Body of pancreas (tissue), 4 donors: ENCODE data around the gene XRCC6. TPM values are rescaled to one million over a fixed set of nuclear protein-coding genes. Genes with fewer than 3 reads are reported as not detected.
"Not testable (repeated sequence)": the region's sequence is repeated elsewhere in the genome, so short reads cannot be mapped to it uniquely, and the experiment has no call there.

Experiments used
- ATAC-seq: fragments of 150-250 bp; one replicate; pipeline ENCODE4 v1.9.1; 2016
- DNase-seq, 4 donors: peaks; one replicate each; pipeline ENCODE4 v3.0.0-alpha.2; 2019
- H3K27ac ChIP-seq, 4 donors: fragments of 200-600 bp; sonication (generic); 1 replicate in 3 of 4; 2 replicates in 1 of 4; pipeline versions ENCODE4 v1.5.1 to v1.6.1; 2016 to 2019; ENCODE audit warnings: mild to moderate bottlenecking in 1 of 4, mixed read lengths in 1 of 4, moderate library complexity in 1 of 4
- H3K27me3 ChIP-seq, 2 donors: fragments of 200-600 bp; sonication (generic); one replicate each; pipeline ENCODE4 v1.6.0; 2016; ENCODE audit warnings: mild to moderate bottlenecking in 1 of 2
- H3K36me3 ChIP-seq, 2 donors: fragments of 200-600 bp; sonication (generic); replicated peaks in 1 of 2; 2 replicates each; pipeline ENCODE4 v1.5.1; 2016; ENCODE audit warnings: low read depth in 2 of 2; ENCODE audit not compliant: insufficient read depth in 1 of 2
- H3K4me1 ChIP-seq: fragments of 200-600 bp; sonication (generic); one replicate; pipeline ENCODE4 v1.6.0; 2016
- H3K4me3 ChIP-seq, 2 donors: fragments of 200-600 bp; sonication (generic); 1 replicate in 1 of 2; 2 replicates in 1 of 2; pipeline ENCODE4 v1.5.1; 2016 to 2019
- H3K9me3 ChIP-seq, 3 donors: fragments of 200-600 bp; sonication (generic); 1 replicate in 2 of 3; 2 replicates in 1 of 3; pipeline ENCODE4 v1.5.1; 2016
- POLR2A ChIP-seq, 3 donors: fragments of 450-650 bp; IDR thresholded peaks; one replicate each; pipeline ENCODE4 v1.6.1; 2016; ENCODE audit warnings: antibody characterized with exemption in 3 of 3, mild to moderate bottlenecking in 2 of 3
- WGBS, 2 donors: methylation state at CpG; one replicate each; pipeline ENCODE4 v1.1.5; 2017; 5-methylcytosine and 5-hydroxymethylcytosine counted together
- intact Hi-C: fragments of 100-400 bp; cut with DNase I; formaldehyde crosslinking; loops from one replicate; pipeline ENCODE4 v1.15.1; 2023
- total RNA-seq, 2 donors: library from RNA; depleted of rRNA; stranded (reverse); fragments of >200 nt; gene quantifications; one replicate each; pipeline ENCODE4 v1.1.0, GENCODE V29; 2016
- TF ChIP-seq, protein P1 (sequence below), 7 experiments: fragments of 450-650 bp in 4 of 7; fragments of 200-600 bp in 3 of 7; sonication (generic) in 3 of 7; IDR thresholded peaks; one replicate each; pipeline ENCODE4 v1.5.1; 2016 to 2019; ENCODE audit warnings: antibody characterized with exemption in 7 of 7

XRCC6 gene
- total RNA-seq, 2 donors from 2014 or later, result 68.7 to 102 TPM

DNA sequence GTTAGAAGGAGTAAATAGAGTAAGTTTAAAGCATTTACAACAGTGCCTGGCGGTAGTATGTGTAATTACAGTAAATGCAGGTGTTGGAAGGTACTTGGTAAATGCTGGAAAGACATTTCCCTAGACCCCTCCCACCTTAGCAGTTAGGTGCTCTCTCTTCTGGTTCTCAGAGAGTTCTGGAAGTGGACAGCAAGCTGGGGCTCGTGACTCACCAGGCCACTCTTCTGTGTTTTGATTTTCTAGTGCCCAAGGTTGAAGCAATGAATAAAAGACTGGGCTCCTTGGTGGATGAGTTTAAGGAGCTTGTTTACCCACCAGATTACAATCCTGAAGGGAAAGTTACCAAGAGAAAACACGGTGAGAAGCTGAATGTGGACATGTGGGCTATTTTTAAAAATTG lies 40.0 kb downstream of the XRCC6 start:
- TF ChIP-seq, protein P1, sequence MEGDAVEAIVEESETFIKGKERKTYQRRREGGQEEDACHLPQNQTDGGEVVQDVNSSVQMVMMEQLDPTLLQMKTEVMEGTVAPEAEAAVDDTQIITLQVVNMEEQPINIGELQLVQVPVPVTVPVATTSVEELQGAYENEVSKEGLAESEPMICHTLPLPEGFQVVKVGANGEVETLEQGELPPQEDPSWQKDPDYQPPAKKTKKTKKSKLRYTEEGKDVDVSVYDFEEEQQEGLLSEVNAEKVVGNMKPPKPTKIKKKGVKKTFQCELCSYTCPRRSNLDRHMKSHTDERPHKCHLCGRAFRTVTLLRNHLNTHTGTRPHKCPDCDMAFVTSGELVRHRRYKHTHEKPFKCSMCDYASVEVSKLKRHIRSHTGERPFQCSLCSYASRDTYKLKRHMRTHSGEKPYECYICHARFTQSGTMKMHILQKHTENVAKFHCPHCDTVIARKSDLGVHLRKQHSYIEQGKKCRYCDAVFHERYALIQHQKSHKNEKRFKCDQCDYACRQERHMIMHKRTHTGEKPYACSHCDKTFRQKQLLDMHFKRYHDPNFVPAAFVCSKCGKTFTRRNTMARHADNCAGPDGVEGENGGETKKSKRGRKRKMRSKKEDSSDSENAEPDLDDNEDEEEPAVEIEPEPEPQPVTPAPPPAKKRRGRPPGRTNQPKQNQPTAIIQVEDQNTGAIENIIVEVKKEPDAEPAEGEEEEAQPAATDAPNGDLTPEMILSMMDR (IDR thresholded peaks at IDR 0.05), result no peak
- TF ChIP-seq POLR2A (IDR thresholded peaks at IDR 0.05), result no peak
- H3K4me3 ChIP-seq, result no peak overlapping the region
- intact Hi-C loops, result no loop called here
- no peaks in the 10 kb centered on the region for H3K27me3 ChIP-seq
- H3K36me3 ChIP-seq, result peaks cover 16 to 36% of the 10 kb centered on the region in 2 donors
- WGBS, 2 donors, result 75 to 81% methylated on average over 3 of the region's 3 CpGs
- no peaks in the 10 kb centered on the region for H3K9me3 ChIP-seq
- H3K27ac ChIP-seq, result no peak overlapping the region
- ATAC-seq, result no peak
- H3K4me1 ChIP-seq, result no peaks in the 10 kb centered on the region
- no peak for DNase-seq

DNA sequence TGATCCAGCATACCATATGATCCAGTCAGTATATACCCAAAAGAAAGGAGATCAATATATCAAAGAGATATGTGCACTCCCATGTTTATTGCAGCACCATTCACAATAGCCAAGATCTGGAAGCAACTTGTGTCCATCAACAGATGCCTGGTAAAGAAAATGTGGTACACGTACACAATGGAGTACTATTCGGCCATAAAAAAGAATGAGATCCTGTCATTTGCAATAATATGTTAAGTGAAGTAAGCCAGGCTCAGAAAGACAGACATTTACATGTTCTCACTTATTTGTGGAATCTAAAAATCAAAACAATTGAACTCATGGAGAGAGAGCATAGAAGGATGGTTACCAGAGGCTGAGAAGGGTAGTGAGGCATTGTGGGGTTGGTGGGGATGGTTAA lies 40.6 kb downstream of the XRCC6 start:
- no peak overlapping the region for H3K4me3 ChIP-seq
- peaks cover 16 to 33% of the 10 kb centered on the region in 2 donors for H3K36me3 ChIP-seq
- intact Hi-C loops, result no loop called here
- no peak for ATAC-seq
- H3K4me1 ChIP-seq, result peaks cover 5% of the 10 kb centered on the region
- TF ChIP-seq, protein P1 (IDR thresholded peaks at IDR 0.05), result no peak
- TF ChIP-seq POLR2A (IDR thresholded peaks at IDR 0.05), result no peak
- no peaks in the 10 kb centered on the region for H3K9me3 ChIP-seq
- H3K27me3 ChIP-seq, result no peaks in the 10 kb centered on the region
- no peak overlapping the region for H3K27ac ChIP-seq
- 94 to 95% methylated on average over 2 of the region's 2 CpGs for WGBS, 2 donors
- no peak for DNase-seq

DNA sequence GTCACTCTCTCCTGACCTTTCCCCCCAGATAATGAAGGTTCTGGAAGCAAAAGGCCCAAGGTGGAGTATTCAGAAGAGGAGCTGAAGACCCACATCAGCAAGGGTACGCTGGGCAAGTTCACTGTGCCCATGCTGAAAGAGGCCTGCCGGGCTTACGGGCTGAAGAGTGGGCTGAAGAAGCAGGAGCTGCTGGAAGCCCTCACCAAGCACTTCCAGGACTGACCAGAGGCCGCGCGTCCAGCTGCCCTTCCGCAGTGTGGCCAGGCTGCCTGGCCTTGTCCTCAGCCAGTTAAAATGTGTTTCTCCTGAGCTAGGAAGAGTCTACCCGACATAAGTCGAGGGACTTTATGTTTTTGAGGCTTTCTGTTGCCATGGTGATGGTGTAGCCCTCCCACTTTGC lies 42.5 kb downstream of the XRCC6 start:
- ATAC-seq, H3K27ac ChIP-seq, H3K9me3 ChIP-seq, H3K4me3 ChIP-seq, intact Hi-C loops, DNase-seq, H3K27me3 ChIP-seq: not testable (repeated sequence)
- Histone ChIP-seq H3K4me1 (peaks cover 10% of the 10 kb centered on the region), H3K36me3 (peaks cover 12 to 20% of the 10 kb centered on the region in 2 donors)
- WGBS, 2 donors, result 75 to 83% methylated on average over 1 to 8 of the region's 9 CpGs

DNA sequence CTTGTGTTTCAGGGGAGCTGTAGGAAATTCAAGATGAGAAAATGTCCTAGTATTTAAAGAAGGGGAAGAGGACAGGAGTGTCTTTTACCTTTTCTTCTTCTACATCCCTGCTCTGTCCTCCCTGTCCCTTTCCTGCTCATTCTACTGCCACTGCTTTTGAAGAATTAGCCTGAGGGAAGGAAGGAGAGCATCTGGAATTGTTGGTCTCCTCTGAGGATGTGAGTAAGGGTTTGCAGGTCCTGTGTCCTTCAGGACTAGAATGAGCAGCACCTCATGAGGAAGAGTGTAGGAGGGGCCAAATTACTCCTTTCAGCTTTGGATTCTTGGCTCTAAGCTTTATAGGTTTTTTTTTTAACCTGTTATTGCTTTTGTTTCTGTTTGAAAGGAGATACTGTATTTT lies 43.4 kb downstream of the XRCC6 start:
- Histone ChIP-seq H3K9me3 (no peaks in the 10 kb centered on the region), H3K36me3 (peaks cover 10 to 16% of the 10 kb centered on the region in 2 donors), H3K4me3 (no peak overlapping the region), H3K4me1 (peaks cover 10% of the 10 kb centered on the region), H3K27ac (no peak overlapping the region), H3K27me3 (no peaks in the 10 kb centered on the region)
- intact Hi-C loops, result no loop called here
- no peak for TF ChIP-seq POLR2A (IDR thresholded peaks at IDR 0.05)
- ATAC-seq (no peak), DNase-seq (no peak)

DNA sequence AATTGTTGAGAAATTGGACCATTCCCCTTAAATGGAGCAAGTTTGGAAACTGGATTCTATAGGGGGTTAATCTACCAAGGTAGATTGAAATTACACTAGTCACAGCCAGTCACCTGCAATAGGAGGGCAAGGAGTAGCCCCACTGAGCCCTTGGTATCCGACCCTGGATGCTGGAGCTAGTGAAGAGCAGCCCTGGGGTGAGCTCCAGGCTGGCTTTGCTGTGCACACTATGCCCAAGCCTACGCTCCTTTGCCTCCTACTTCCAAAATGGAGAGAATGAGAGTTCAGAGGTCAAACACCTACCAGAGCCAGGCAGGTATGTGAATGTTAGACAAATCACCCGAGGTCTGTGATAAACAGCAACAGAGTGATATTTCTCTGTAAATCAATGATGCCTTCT lies 43.9 kb downstream of the XRCC6 start:
- Histone ChIP-seq H3K9me3 (no peaks in the 10 kb centered on the region), H3K27me3 (no peaks in the 10 kb centered on the region), H3K36me3 (peaks cover 10 to 15% of the 10 kb centered on the region in 2 donors), H3K27ac (no peak overlapping the region), H3K4me3 (no peak overlapping the region), H3K4me1 (peaks cover 10% of the 10 kb centered on the region)
- intact Hi-C loops, result no loop called here
- 74 to 83% methylated on average over 3 of the region's 3 CpGs for WGBS, 2 donors
- ATAC-seq, result no peak
- TF ChIP-seq POLR2A (IDR thresholded peaks at IDR 0.05), result no peak
- TF ChIP-seq, protein P1 (IDR thresholded peaks at IDR 0.05), result no peak
- DNase-seq, result no peak
